ENCODE data around the gene NCSTN.

- TF ChIP-seq CTCF (CRISPR knock-in tag; IDR thresholded peaks at IDR 0.05) (no peak), KDM2A (CRISPR knock-in tag; IDR thresholded peaks at IDR 0.05; ENCODE audit: borderline replicate concordance, low read depth) (no peak), EED (CRISPR knock-in tag; IDR thresholded peaks at IDR 0.05) (no peak), CBFB (CRISPR knock-in tag; IDR thresholded peaks at IDR 0.05) (no peak), KMT2A (CRISPR knock-in tag; IDR thresholded peaks at IDR 0.05) (no peak), GABPA (IDR thresholded peaks at IDR 0.05; ENCODE audit: low read depth, low read length) (no peak), GABPA (CRISPR knock-in tag; IDR thresholded peaks at IDR 0.05; ENCODE audit: low read depth) (no peak), ZNF264 (CRISPR knock-in tag; IDR thresholded peaks at IDR 0.05) (no peak)
Measured at GRCh38 chr1:160371346-160371631, 28.1 kb downstream of the NCSTN start.

All from HepG2 (cell line).